GM12878 (cell line): ENCODE results near the gene FAM89B. TPM values are rescaled to one million over a fixed set of nuclear protein-coding genes. Genes with fewer than 3 reads are reported as not detected.

ENCODE experiments used
- ATAC-seq: fragments of 200-7000 bp; cut with Tn5 transposase; 3 replicates; pipeline ENCODE4 v1.9.1; 2020; ENCODE audit warnings: mild to moderate bottlenecking, moderate library complexity
- BruUV-seq: library from RNA; stranded (reverse); fragments of 400-500 nt; replicated peaks from 2 replicates; lab custom pipeline; 2021; lab: Mats Ljungman, UMichigan
- CTCF ChIA-PET: fragments of 300-600 bp; sonication (Branson Sonifier 250); formaldehyde crosslinking; extraction: SDS; loops from one replicate; lab custom pipeline; 2021; ENCODE audit warnings: inconsistent platforms; lab: Yijun Ruan, JAX
- POLR2A ChIA-PET: fragments of 350-600 bp; formaldehyde crosslinking; extraction: SDS; loops from one replicate; lab custom pipeline; 2021; ENCODE audit warnings: inconsistent platforms; lab: Charles Lee
- RAD21 ChIA-PET: fragments of 300-600 bp; sonication (Branson Sonifier 250); formaldehyde crosslinking; loops from one replicate; lab custom pipeline; 2023; ENCODE audit warnings: antibody characterized with exemption; ENCODE audit not compliant: unreplicated experiment; lab: Charles Lee
- SMC1A ChIA-PET: fragments of 300-600 bp; sonication (Branson Sonifier 250); formaldehyde crosslinking; loops from one replicate; lab custom pipeline; 2023; ENCODE audit not compliant: unreplicated experiment, uncharacterized antibody; lab: Charles Lee
- DNase-seq: peaks from one replicate; pipeline ENCODE4 v3.0.0-alpha.2; 2011; ENCODE audit warnings: low read depth, low spot score
- FAIRE-seq: peaks from 3 replicates; lab custom pipeline; 2011; peaks lifted over from hg19 to GRCh38; lab: Jason Lieb, UNC
- H2AFZ ChIP-seq: 2 replicates; pipeline ENCODE4 v1.6.0; 2011; ENCODE audit warnings: low read depth, low read length, control low read depth; ENCODE audit not compliant: control insufficient read depth
- H3K27ac ChIP-seq: 2 replicates; pipeline ENCODE4 v1.5.1; 2011; ENCODE audit warnings: control low read depth; ENCODE audit not compliant: control insufficient read depth, insufficient read depth
- H3K27me3 ChIP-seq, 2 experiments: replicated peaks in 1 of 2; 2 replicates each; pipeline versions ENCODE4 v1.6.0 to v1.6.1; 2011; ENCODE audit warnings: low read length in 1 of 2; ENCODE audit not compliant: control insufficient read depth in 2 of 2, insufficient read depth in 2 of 2
- H3K36me3 ChIP-seq, 2 experiments: 2 replicates each; pipeline ENCODE4 v1.5.1; 2011; ENCODE audit warnings: low read length in 1 of 2; ENCODE audit not compliant: control insufficient read depth in 2 of 2, insufficient read depth in 2 of 2
- H3K4me1 ChIP-seq: 2 replicates; pipeline ENCODE4 v1.6.1; 2011; ENCODE audit warnings: mild to moderate bottlenecking, low read length, moderate library complexity, mixed read lengths; ENCODE audit not compliant: control insufficient read depth, insufficient read depth
- H3K4me2 ChIP-seq: 2 replicates; pipeline ENCODE4 v1.6.0; 2011; ENCODE audit warnings: control low read depth; ENCODE audit not compliant: control insufficient read depth, insufficient read depth
- H3K4me3 ChIP-seq: fragments of 200-600 bp; sonication (generic); 2 replicates; pipeline ENCODE4 v1.5.1; 2016
- H3K79me2 ChIP-seq: 2 replicates; pipeline ENCODE4 v1.6.0; 2011; ENCODE audit warnings: low read length; ENCODE audit not compliant: control insufficient read depth, insufficient read depth
- H3K9ac ChIP-seq: 2 replicates; pipeline ENCODE4 v1.8.0; 2011; ENCODE audit warnings: low read length, control low read depth, mixed read lengths; ENCODE audit not compliant: control insufficient read depth, insufficient read depth
- H3K9me3 ChIP-seq: replicated peaks from 3 replicates; pipeline ENCODE4 v1.5.1; 2011; ENCODE audit warnings: mild to moderate bottlenecking, low read length; ENCODE audit not compliant: control insufficient read depth, insufficient read depth
- H4K20me1 ChIP-seq: 2 replicates; pipeline ENCODE4 v1.6.0; 2011; ENCODE audit not compliant: control insufficient read depth, insufficient read depth
- BACH1 ChIP-seq: fragments of 450-650 bp; IDR thresholded peaks from 2 replicates; pipeline ENCODE4 v1.6.1; 2017; ENCODE audit warnings: mild to moderate bottlenecking, borderline replicate concordance
- CHD4 ChIP-seq: fragments of 200-600 bp; sonication (generic); IDR thresholded peaks from 2 replicates; pipeline ENCODE4 v1.6.1; 2016; ENCODE audit warnings: mild to moderate bottlenecking
- CREM ChIP-seq: IDR thresholded peaks from 2 replicates; pipeline ENCODE4 v1.6.1; 2014; ENCODE audit warnings: antibody characterized with exemption, low read depth
- ESRRA ChIP-seq: IDR thresholded peaks from 2 replicates; pipeline ENCODE4 v1.6.1; 2012; ENCODE audit warnings: mild to moderate bottlenecking, low read length, improper control_type of control experiment
- FOS ChIP-seq: IDR thresholded peaks from 3 replicates; pipeline ENCODE4 v1.6.1; 2011; ENCODE audit warnings: borderline replicate concordance; ENCODE audit not compliant: insufficient read length; ENCODE audit errors: extremely low read depth
- FOXM1 ChIP-seq: IDR thresholded peaks from 2 replicates; pipeline ENCODE4 v1.6.1; 2012; ENCODE audit warnings: low read depth, mild to moderate bottlenecking, inconsistent platforms, low read length, moderate library complexity
- LARP7 ChIP-seq: fragments of 450-650 bp; IDR thresholded peaks from 2 replicates; pipeline ENCODE4 v1.6.1; 2017; ENCODE audit warnings: mild to moderate bottlenecking
- PAX8 ChIP-seq: fragments of 450-650 bp; IDR thresholded peaks from 2 replicates; pipeline ENCODE4 v1.6.1; 2017; ENCODE audit warnings: mild to moderate bottlenecking, moderate library complexity
- POLR2A ChIP-seq: IDR thresholded peaks from 2 replicates; pipeline ENCODE4 v1.6.1; 2011; ENCODE audit warnings: low read depth, mild to moderate bottlenecking, low read length
- SIX5 ChIP-seq: IDR thresholded peaks from 2 replicates; pipeline ENCODE4 v1.6.1; 2011; ENCODE audit warnings: mild to moderate bottlenecking, low read depth, low read length, moderate library complexity; ENCODE audit not compliant: severe bottlenecking
- TCF12 ChIP-seq: IDR thresholded peaks from 2 replicates; pipeline ENCODE4 v1.6.1; 2011; ENCODE audit warnings: low read depth, mild to moderate bottlenecking, low read length
- ZNF24 ChIP-seq: fragments of 450-650 bp; IDR thresholded peaks from 2 replicates; pipeline ENCODE4 v1.6.1; 2017; ENCODE audit warnings: antibody characterized with exemption, mild to moderate bottlenecking
- WGBS: methylation state at CpG from one replicate; pipeline ENCODE4 v1.1.6; 2016; ENCODE audit warnings: low lambda C conversion rate; ENCODE audit not compliant: insufficient replicate concordance, insufficient coverage; ENCODE audit errors: missing lambda C conversion rate; 5-methylcytosine and 5-hydroxymethylcytosine counted together
- in situ Hi-C: fragments of 300-500 bp; cut with MboI; formaldehyde crosslinking; loops from 9 replicates; pipeline ENCODE4 v1.14.3; 2018; ENCODE audit warnings: mixed read lengths
- intact Hi-C: fragments of 100-400 bp; cut with micrococcal nuclease; formaldehyde crosslinking; loops from one replicate; pipeline ENCODE4 v1.14.2; 2022; ENCODE audit not compliant: unreplicated experiment
- polyA plus RNA-seq, 11 experiments: library from polyadenylated mRNA; depleted of rRNA in 4 of 11; unstranded in 6 of 11; stranded (reverse) in 5 of 11; fragments of >200 nt; fragmentation: Nextera tagmentation in 4 of 11; fragmentation: Illumina TruSeq in 1 of 11; extraction: Ambion mirVana in 4 of 11; extraction: Trizol in 1 of 11; gene quantifications; 1 replicate in 1 of 11; 2 replicates in 10 of 11; pipeline versions ENCODE4 v1.2.1 to v1.2.3, GENCODE V29; 2011 to 2016; ENCODE audit warnings: inconsistent platforms in 2 of 11, missing spikeins in 2 of 11, low read depth in 1 of 11
- total RNA-seq, 4 experiments: library from RNA; depleted of rRNA in 3 of 4; stranded (reverse); fragments of >200 nt in 3 of 4; fragmentation: Illumina TruSeq in 1 of 4; extraction: Trizol in 1 of 4; gene quantifications; 2 replicates each; pipeline versions ENCODE4 v1.2.1 to v1.2.3, GENCODE V29; 2013 to 2021
- TF ChIP-seq, protein P1 (sequence below): fragments of 450-650 bp; IDR thresholded peaks from 2 replicates; pipeline ENCODE4 v1.6.1; 2016; ENCODE audit warnings: mild to moderate bottlenecking
- TF ChIP-seq, protein P2 (sequence below): fragments of 450-650 bp; IDR thresholded peaks from 2 replicates; pipeline ENCODE4 v1.6.1; 2017; ENCODE audit warnings: borderline replicate concordance

Gene FAM89B
- total and polyA plus RNA-seq, 10 of the 15 experiments (the other 5 are each of a cell fraction or from before 2014, with no cell fraction given): 0.34 to 36.7 (median 9.8) TPM

GRCh38 chr11:65622011-65622410 is 49.7 kb downstream of the FAM89B start:
- 93% methylated on average over 16 of the region's 16 CpGs for WGBS
- POLR2A ChIA-PET: interaction anchor here (1.0 kb wide), 1 partner anchor 34 kb away, joined by 4 read pairs; no protein-coding TSS in a partner anchor
- no TSS peak for BruUV-seq

DNA sequence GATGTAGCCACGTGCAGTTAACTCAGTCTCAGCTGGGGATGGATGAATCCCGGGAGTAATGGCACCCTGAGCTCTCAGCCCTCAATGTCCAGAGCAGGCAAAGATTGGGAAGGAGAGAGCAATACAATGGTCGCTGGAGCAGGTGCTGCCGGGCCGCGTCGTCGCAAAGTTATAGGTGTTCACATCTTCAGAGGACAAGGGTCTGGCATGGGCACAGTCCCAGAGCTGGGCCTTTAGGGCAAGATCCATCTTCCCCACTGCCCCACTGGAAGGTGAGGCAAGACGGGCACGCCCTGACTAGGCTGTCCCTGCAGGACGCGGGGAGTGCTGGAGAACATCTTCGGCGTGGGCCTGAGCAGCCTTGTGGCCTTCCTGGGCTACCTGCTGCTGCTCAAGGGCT is 50.8 kb downstream of the FAM89B start:
- Histone ChIP-seq H3K9ac (no peak overlapping the region), H3K4me3 (no peak overlapping the region), H3K27me3 (no peaks in the 10 kb centered on the region), H3K79me2 (peaks cover 8% of the 10 kb centered on the region), H3K36me3 (peaks cover 28 to 37% of the 10 kb centered on the region in 2 experiments), H4K20me1 (no peaks in the 10 kb centered on the region), H3K4me1 (no peaks in the 10 kb centered on the region), H3K27ac (no peak overlapping the region), H3K9me3 (no peaks in the 10 kb centered on the region), H2AFZ (no peak overlapping the region), H3K4me2 (no peak overlapping the region)
- ChIA-PET SMC1A (no interaction called here), CTCF (interaction anchor here (1.1 to 1.2 kb wide), 2 partner anchors 15 to 30 kb away, joined by 3 to 5 read pairs; partner anchors contain the start of gene SIPA1), POLR2A (interaction anchor here (1.0 kb wide), 1 partner anchor 31 kb away, joined by 3 read pairs; no protein-coding TSS in a partner anchor), RAD21 (interaction anchor here (1.0 to 1.5 kb wide), 2 partner anchors 8 to 50 kb away, joined by 3 to 6 read pairs; partner anchors contain the start of gene FAM89B)
- FAIRE-seq (no peak), DNase-seq (no peak), ATAC-seq (no peak)
- intact Hi-C loops (no loop called here), in situ Hi-C loops (no loop called here)
- no TSS peak for BruUV-seq
- TF ChIP-seq ZNF24 (no peak), CREM (no peak), BACH1 (no peak), FOXM1 (no peak), CHD4 (no peak), LARP7 (no peak), TCF12 (no peak), PAX8 (no peak), ESRRA (no peak), SIX5 (no peak)
- TF ChIP-seq, protein P1, sequence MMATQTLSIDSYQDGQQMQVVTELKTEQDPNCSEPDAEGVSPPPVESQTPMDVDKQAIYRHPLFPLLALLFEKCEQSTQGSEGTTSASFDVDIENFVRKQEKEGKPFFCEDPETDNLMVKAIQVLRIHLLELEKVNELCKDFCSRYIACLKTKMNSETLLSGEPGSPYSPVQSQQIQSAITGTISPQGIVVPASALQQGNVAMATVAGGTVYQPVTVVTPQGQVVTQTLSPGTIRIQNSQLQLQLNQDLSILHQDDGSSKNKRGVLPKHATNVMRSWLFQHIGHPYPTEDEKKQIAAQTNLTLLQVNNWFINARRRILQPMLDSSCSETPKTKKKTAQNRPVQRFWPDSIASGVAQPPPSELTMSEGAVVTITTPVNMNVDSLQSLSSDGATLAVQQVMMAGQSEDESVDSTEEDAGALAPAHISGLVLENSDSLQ: no peak
- TF ChIP-seq, protein P2, sequence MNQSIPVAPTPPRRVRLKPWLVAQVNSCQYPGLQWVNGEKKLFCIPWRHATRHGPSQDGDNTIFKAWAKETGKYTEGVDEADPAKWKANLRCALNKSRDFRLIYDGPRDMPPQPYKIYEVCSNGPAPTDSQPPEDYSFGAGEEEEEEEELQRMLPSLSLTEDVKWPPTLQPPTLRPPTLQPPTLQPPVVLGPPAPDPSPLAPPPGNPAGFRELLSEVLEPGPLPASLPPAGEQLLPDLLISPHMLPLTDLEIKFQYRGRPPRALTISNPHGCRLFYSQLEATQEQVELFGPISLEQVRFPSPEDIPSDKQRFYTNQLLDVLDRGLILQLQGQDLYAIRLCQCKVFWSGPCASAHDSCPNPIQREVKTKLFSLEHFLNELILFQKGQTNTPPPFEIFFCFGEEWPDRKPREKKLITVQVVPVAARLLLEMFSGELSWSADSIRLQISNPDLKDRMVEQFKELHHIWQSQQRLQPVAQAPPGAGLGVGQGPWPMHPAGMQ: no peak
- WGBS: 92% methylated on average over 14 of the region's 14 CpGs

More at GRCh38 chr11:65622011-65622410, 49.7 kb downstream of the FAM89B start:
- TF ChIP-seq POLR2A (peak; percentile 31; the same call in 1 of the 2 replicates), FOS (no peak)
- no peak overlapping the region for H2AFZ ChIP-seq
- ChIA-PET SMC1A (no interaction called here), RAD21 (no interaction called here), CTCF (no interaction called here)
- no peak overlapping the region for H3K27ac ChIP-seq
- H3K79me2 ChIP-seq: peaks cover 19% of the 10 kb centered on the region
- in situ Hi-C loops: no loop called here
- H3K27me3 ChIP-seq: no peaks in the 10 kb centered on the region
- no peak for FAIRE-seq
- H3K36me3 ChIP-seq: peaks cover 23 to 37% of the 10 kb centered on the region in 2 experiments
- no peaks in the 10 kb centered on the region for H4K20me1 ChIP-seq
- H3K9ac ChIP-seq: no peak overlapping the region
- intact Hi-C loops: no loop called here
- DNase-seq: no peak
- H3K4me2 ChIP-seq: no peak overlapping the region
- H3K9me3 ChIP-seq: no peaks in the 10 kb centered on the region
- H3K4me3 ChIP-seq: no peak overlapping the region
- peaks cover 1% of the 10 kb centered on the region; the same call in 1 of the 2 replicates for H3K4me1 ChIP-seq
- no peak for ATAC-seq
